Mesenchymal stem cell (in vitro differentiated cells and primary cell): ENCODE results near the gene HPCAL1.

Experiments
- DNase-seq: peaks from one replicate; pipeline ENCODE4 v3.0.0-alpha.2; 2013
- H2AFZ ChIP-seq: one replicate; pipeline ENCODE4 v1.6.1; 2013; ENCODE audit warnings: low read depth, mild to moderate bottlenecking, control low read depth, inconsistent platforms, low read length, moderate library complexity
- H2AK5ac ChIP-seq: 2 replicates; pipeline ENCODE4 v1.6.1; 2013; ENCODE audit warnings: low read length, moderate library complexity, mild to moderate bottlenecking, inconsistent platforms; ENCODE audit not compliant: severe bottlenecking
- H2BK120ac ChIP-seq: one replicate; pipeline ENCODE4 v1.6.1; 2013; ENCODE audit warnings: low read depth, mild to moderate bottlenecking, inconsistent platforms, low read length, moderate library complexity
- H2BK12ac ChIP-seq, 2 experiments: one replicate each; pipeline ENCODE4 v1.6.1; 2013; ENCODE audit warnings: inconsistent platforms in 2 of 2, low read length in 2 of 2, mild to moderate bottlenecking in 2 of 2, moderate library complexity in 2 of 2, control low read depth in 1 of 2
- H2BK15ac ChIP-seq: one replicate; pipeline ENCODE4 v1.6.1; 2013; ENCODE audit warnings: mild to moderate bottlenecking, low read depth, inconsistent platforms; ENCODE audit not compliant: poor library complexity, severe bottlenecking
- H2BK5ac ChIP-seq: 2 replicates; pipeline ENCODE4 v1.6.1; 2013; ENCODE audit warnings: low read depth, mild to moderate bottlenecking, low read length, control low read depth, inconsistent platforms; ENCODE audit not compliant: poor library complexity, severe bottlenecking
- H3K14ac ChIP-seq, 2 experiments: one replicate each; pipeline ENCODE4 v1.6.1; 2013; ENCODE audit warnings: inconsistent platforms in 2 of 2, low read length in 2 of 2, control low read depth in 1 of 2, mild to moderate bottlenecking in 1 of 2, moderate library complexity in 1 of 2
- H3K18ac ChIP-seq, 2 experiments: one replicate each; pipeline ENCODE4 v1.6.1; 2013; ENCODE audit warnings: inconsistent platforms in 2 of 2, low read length in 2 of 2, control low read depth in 1 of 2, low read depth in 1 of 2, mild to moderate bottlenecking in 1 of 2
- H3K23ac ChIP-seq, 2 experiments: one replicate each; pipeline ENCODE4 v1.6.1; 2013; ENCODE audit warnings: inconsistent platforms in 2 of 2, low read length in 2 of 2, mild to moderate bottlenecking in 2 of 2, moderate library complexity in 2 of 2, control low read depth in 1 of 2
- H3K27ac ChIP-seq: 2 replicates; pipeline ENCODE4 v1.5.1; 2013; ENCODE audit warnings: mild to moderate bottlenecking, moderate library complexity, low read length, control low read depth, inconsistent platforms; ENCODE audit not compliant: poor library complexity, severe bottlenecking
- H3K27me3 ChIP-seq, 2 experiments: 2 replicates each; pipeline versions ENCODE4 v1.6.1 to v1.7.0; 2013; ENCODE audit warnings: low read length in 2 of 2, mild to moderate bottlenecking in 2 of 2, moderate library complexity in 2 of 2, control low read depth in 1 of 2, inconsistent platforms in 1 of 2; ENCODE audit not compliant: control insufficient read depth in 1 of 2, insufficient read depth in 1 of 2
- H3K36me3 ChIP-seq, 2 experiments: 2 replicates each; pipeline versions ENCODE4 v1.6.1 to v1.7.0; 2013; ENCODE audit warnings: low read length in 2 of 2, control low read depth in 1 of 2, inconsistent platforms in 1 of 2, low read depth in 1 of 2, mild to moderate bottlenecking in 1 of 2; ENCODE audit not compliant: insufficient read depth in 2 of 2, control insufficient read depth in 1 of 2
- H3K4ac ChIP-seq, 2 experiments: one replicate each; pipeline ENCODE4 v1.6.1; 2013; ENCODE audit warnings: inconsistent platforms in 2 of 2, low read length in 2 of 2, mild to moderate bottlenecking in 2 of 2, moderate library complexity in 2 of 2, control low read depth in 1 of 2, low read depth in 1 of 2
- H3K4me1 ChIP-seq: 2 replicates; pipeline ENCODE4 v1.6.1; 2013; ENCODE audit warnings: low read depth, low read length, control low read depth; ENCODE audit not compliant: control insufficient read depth, insufficient read depth
- H3K4me2 ChIP-seq: 2 replicates; pipeline ENCODE4 v1.6.1; 2013; ENCODE audit warnings: low read length, mild to moderate bottlenecking, inconsistent platforms; ENCODE audit not compliant: poor library complexity, severe bottlenecking
- H3K4me3 ChIP-seq, 2 experiments: 2 replicates each; pipeline versions ENCODE4 v1.5.1 to v1.7.0; 2013; ENCODE audit warnings: low read length in 2 of 2, mild to moderate bottlenecking in 2 of 2, control low read depth in 1 of 2, low read depth in 1 of 2; ENCODE audit not compliant: insufficient read depth in 1 of 2
- H3K79me1 ChIP-seq: replicated peaks from 2 replicates; pipeline ENCODE4 v1.6.1; 2013; ENCODE audit warnings: mild to moderate bottlenecking, control low read depth, low read length, inconsistent platforms; ENCODE audit not compliant: poor library complexity, severe bottlenecking
- H3K9ac ChIP-seq: 2 replicates; pipeline ENCODE4 v1.7.0; 2013; ENCODE audit warnings: mild to moderate bottlenecking, low read length, moderate library complexity
- H3K9me3 ChIP-seq: 2 replicates; pipeline ENCODE4 v1.7.0; 2013; ENCODE audit warnings: mild to moderate bottlenecking, low read length; ENCODE audit not compliant: control insufficient read depth
- H4K8ac ChIP-seq: one replicate; pipeline ENCODE4 v1.6.1; 2013; ENCODE audit warnings: inconsistent platforms, mild to moderate bottlenecking, low read length, moderate library complexity
- H4K91ac ChIP-seq: one replicate; pipeline ENCODE4 v1.6.1; 2013; ENCODE audit warnings: mild to moderate bottlenecking, low read length, inconsistent platforms
- WGBS: methylation state at CpG from one replicate; pipeline ENCODE4 v1.1.7; 2013; ENCODE audit warnings: mixed read lengths; 5-methylcytosine and 5-hydroxymethylcytosine counted together

HPCAL1 gene

DNA sequence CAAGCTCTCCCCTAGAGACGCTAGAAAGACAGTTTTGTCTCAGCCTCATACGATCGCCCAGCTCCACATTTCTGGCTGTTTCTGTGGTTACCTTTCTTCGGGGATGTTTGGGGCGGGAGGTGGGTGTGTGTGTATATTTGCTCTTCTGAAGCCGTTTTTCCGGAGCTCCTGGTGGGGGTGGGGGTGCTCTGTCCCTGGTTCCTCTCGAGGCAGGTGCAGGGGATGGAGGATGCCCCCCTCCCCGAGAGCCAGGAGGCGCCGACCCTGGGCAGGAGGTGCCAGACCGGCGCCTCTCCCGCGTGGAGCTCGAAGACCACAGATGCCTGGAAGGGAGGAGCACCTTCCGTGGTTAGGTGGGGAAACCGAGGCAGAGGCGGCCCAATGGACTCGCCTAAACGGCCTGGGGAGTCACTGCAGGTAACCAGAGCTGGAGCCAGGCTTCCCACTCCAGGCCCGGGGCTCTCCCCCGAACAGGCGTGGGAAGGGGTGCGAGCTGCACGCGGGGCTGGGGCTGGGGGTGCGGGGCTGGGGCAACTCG is 694 bp upstream of the HPCAL1 start:
- peak overlapping the region; percentile 92 for H4K91ac ChIP-seq
- no peaks in the 10 kb centered on the region for H3K27me3 ChIP-seq
- H3K4ac ChIP-seq: peak overlapping the region; percentile 93 to 95
- H3K4me3 ChIP-seq: peak overlapping the region; percentile 56 to 58
- peak overlapping the region; percentile 95 for H4K8ac ChIP-seq
- peak overlapping the region in 1 of 2 experiments; percentile 64 for H3K14ac ChIP-seq
- peaks cover 21% of the 10 kb centered on the region for H3K79me1 ChIP-seq
- no peaks in the 10 kb centered on the region for H3K36me3 ChIP-seq
- peak overlapping the region; percentile 58 for H3K9ac ChIP-seq
- no peak overlapping the region for H3K23ac ChIP-seq
- H2BK12ac ChIP-seq: peak overlapping the region; percentile 90 to 91
- H2AFZ ChIP-seq: no peak overlapping the region
- H3K27ac ChIP-seq: no peak overlapping the region
- H2AK5ac ChIP-seq: peak overlapping the region; percentile 77
- no peak overlapping the region for H2BK15ac ChIP-seq
- 62% methylated on average over 25 of the region's 29 CpGs for WGBS
- peak overlapping the region; percentile 52 for H3K4me2 ChIP-seq
- H2BK5ac ChIP-seq: no peak overlapping the region
- peaks cover 25% of the 10 kb centered on the region for H3K4me1 ChIP-seq
- DNase-seq: no peak
- peak overlapping the region; percentile 79 to 88 for H3K18ac ChIP-seq
- peak overlapping the region; percentile 50 for H2BK120ac ChIP-seq
- H3K9me3 ChIP-seq: no peaks in the 10 kb centered on the region

DNA sequence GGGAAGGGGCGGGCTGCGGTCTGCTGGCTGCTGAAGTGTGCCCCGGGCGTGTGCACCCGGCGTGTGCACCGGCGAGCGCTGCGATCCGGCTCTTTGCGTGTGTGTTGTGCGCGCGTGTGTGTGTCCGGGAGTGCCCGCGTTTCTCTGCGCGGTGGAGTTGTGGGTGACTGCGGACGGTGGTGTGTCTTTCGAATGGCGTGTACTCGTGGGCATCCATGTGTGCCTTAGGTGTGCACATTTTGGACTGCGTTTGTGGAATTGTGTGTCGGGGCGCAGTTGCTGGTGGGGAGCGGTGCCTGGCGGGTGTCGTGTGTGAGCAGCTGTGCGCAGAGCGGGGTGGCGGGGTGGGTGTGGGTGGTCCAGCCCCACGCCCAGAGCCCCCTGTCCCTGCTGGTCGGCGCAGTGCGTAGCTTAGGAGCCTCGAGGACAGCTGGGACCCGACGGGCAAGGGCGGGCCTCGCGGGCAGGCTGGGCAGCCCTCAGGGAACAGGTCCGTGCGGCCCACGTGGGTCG is 533 bp downstream of the HPCAL1 start:
- Histone ChIP-seq H4K91ac (peak overlapping the region; percentile 80), H2BK5ac (no peak overlapping the region), H3K14ac (peak overlapping the region in 1 of 2 experiments; percentile 96), H3K9ac (peak overlapping the region; percentile 83), H3K36me3 (no peaks in the 10 kb centered on the region), H2BK12ac (peak overlapping the region in 1 of 2 experiments; percentile 81), H3K4me2 (peak overlapping the region; percentile 99), H2BK120ac (peak overlapping the region; percentile 36), H3K27ac (no peak overlapping the region), H2AFZ (peak overlapping the region; percentile 69), H2AK5ac (no peak overlapping the region), H4K8ac (peak overlapping the region; percentile 61), H3K23ac (peak overlapping the region in 1 of 2 experiments; percentile 98), H3K4me3 (peak overlapping the region; percentile 82 to 95), H2BK15ac (no peak overlapping the region), H3K27me3 (no peaks in the 10 kb centered on the region), H3K79me1 (peaks cover 28% of the 10 kb centered on the region), H3K4me1 (peaks cover 21% of the 10 kb centered on the region), H3K9me3 (no peaks in the 10 kb centered on the region), H3K18ac (peak overlapping the region; percentile 85 to 94), H3K4ac (peak overlapping the region; percentile 57 to 62)
- under 1% methylated on average over 37 of the region's 48 CpGs for WGBS
- peak; percentile 45 for DNase-seq

DNA sequence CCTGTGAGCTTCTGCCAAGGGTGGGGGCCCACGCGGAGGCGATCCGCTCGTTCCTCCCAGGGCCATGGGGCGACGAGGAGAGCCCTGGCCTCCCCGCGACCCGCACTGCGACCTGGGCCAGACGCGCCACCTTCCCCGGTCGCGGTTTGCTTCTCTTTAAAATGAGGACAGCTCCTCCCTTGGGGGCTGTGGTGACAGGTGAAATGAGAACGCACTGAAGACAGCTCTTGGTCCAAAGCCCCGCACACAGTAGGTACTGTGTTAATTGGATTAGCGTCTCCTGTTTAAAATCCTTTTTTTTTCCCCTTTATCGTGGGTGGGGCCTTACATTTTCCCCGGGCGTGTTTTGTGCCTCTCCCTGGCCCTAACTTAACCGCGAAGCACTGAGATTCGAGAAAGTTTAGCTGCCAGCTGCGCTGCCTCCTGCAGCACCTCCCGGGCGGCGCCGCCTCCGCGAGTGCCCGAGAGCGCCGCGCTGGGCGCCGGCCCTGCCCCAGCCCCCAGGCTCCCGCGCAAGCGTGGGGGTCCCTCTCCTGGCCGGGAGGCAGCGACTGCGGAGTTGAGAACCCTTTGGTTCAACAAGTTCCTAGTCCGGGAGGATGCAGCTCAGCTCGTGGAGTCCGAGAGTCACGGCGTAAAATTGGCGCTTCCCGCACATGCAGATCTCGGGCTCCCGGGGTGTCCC is 1.1 kb downstream of the HPCAL1 start:
- Histone ChIP-seq H3K4me2 (peak overlapping the region; percentile 99), H4K91ac (peak overlapping the region; percentile 57), H3K14ac (no peak overlapping the region), H3K18ac (peak overlapping the region; percentile 59 to 94), H3K36me3 (no peaks in the 10 kb centered on the region), H3K4me3 (peak overlapping the region; percentile 82 to 95), H2BK12ac (peak overlapping the region in 1 of 2 experiments; percentile 51), H3K4ac (no peak overlapping the region), H3K79me1 (peaks cover 30% of the 10 kb centered on the region), H2AFZ (no peak overlapping the region), H3K9me3 (no peaks in the 10 kb centered on the region), H2BK5ac (no peak overlapping the region), H2BK120ac (no peak overlapping the region), H3K9ac (peak overlapping the region; percentile 83), H2BK15ac (no peak overlapping the region), H3K27ac (no peak overlapping the region), H2AK5ac (no peak overlapping the region), H3K27me3 (no peaks in the 10 kb centered on the region), H4K8ac (peak overlapping the region; percentile 64), H3K23ac (peak overlapping the region in 1 of 2 experiments; percentile 98), H3K4me1 (peaks cover 21% of the 10 kb centered on the region)
- peak; percentile 50 for DNase-seq
- 2% methylated on average over 50 of the region's 53 CpGs for WGBS
